ENCODE results near the gene TRAK1.

Gene TRAK1

GRCh38 chr3:42162462-42162861 is 71.3 kb downstream of the TRAK1 start:
- H3K27me3 ChIP-seq (ENCODE audit: control insufficient read depth in 1 of 2, insufficient read depth in 2 of 2, low read length in 2 of 2): no peaks in the 10 kb centered on the region
- peaks cover 20% of the 10 kb centered on the region for H3K4me1 ChIP-seq (ENCODE audit: insufficient read depth, low read length)
- H3K9me3 ChIP-seq (ENCODE audit: low read length): no peaks in the 10 kb centered on the region
- no peak overlapping the region for H3K27ac ChIP-seq (ENCODE audit: low read depth, low read length)
- no peaks in the 10 kb centered on the region for H3K36me3 ChIP-seq (ENCODE audit: insufficient read depth, low read length)
- H3K9ac ChIP-seq (ENCODE audit: low read length): no peak overlapping the region
- H3K4me3 ChIP-seq (ENCODE audit: low read depth in 1 of 2, low read length in 2 of 2): no peak overlapping the region

- Histone ChIP-seq H3K27me3 (ENCODE audit: control insufficient read depth in 1 of 2, insufficient read depth in 2 of 2, low read length in 2 of 2) (no peaks in the 10 kb centered on the region), H3K4me3 (ENCODE audit: low read depth in 1 of 2, low read length in 2 of 2) (no peak overlapping the region), H3K27ac (ENCODE audit: low read depth, low read length) (no peak overlapping the region), H3K9ac (ENCODE audit: low read length) (no peak overlapping the region), H3K9me3 (ENCODE audit: low read length) (no peaks in the 10 kb centered on the region), H3K4me1 (ENCODE audit: insufficient read depth, low read length) (peaks cover 20% of the 10 kb centered on the region), H3K36me3 (ENCODE audit: insufficient read depth, low read length) (no peaks in the 10 kb centered on the region)
These were observed 72.6 kb downstream of the TRAK1 start for GRCh38 chr3:42163622-42164244.

DNA sequence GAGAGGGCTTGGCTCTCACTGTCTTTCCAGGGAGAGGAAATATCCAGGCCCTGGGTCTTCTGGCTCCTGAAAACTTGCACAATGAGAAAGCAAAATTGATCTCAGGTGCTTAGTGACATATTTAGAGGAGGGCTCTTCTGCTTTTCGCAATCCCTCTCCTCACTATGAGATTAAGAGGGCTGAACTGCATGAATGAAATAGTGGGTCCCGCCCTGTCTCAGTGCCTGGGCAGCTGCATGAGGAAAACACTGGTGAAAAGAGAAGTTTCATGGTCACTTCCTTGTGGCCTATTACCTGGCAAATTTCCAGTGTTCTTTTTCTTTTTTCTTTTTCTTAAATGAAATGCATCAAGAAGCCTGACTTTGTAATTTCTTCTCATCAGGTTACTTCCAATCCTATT is 73.5 kb downstream of the TRAK1 start:
- no peaks in the 10 kb centered on the region for H3K9me3 ChIP-seq (ENCODE audit: low read length)
- no peak overlapping the region for H3K9ac ChIP-seq (ENCODE audit: low read length)
- no peaks in the 10 kb centered on the region for H3K27me3 ChIP-seq (ENCODE audit: control insufficient read depth in 1 of 2, insufficient read depth in 2 of 2, low read length in 2 of 2)
- H3K4me1 ChIP-seq (ENCODE audit: insufficient read depth, low read length): peaks cover 18% of the 10 kb centered on the region
- H3K27ac ChIP-seq (ENCODE audit: low read depth, low read length): no peak overlapping the region
- H3K36me3 ChIP-seq (ENCODE audit: insufficient read depth, low read length): no peaks in the 10 kb centered on the region
- H3K4me3 ChIP-seq (ENCODE audit: low read depth in 1 of 2, low read length in 2 of 2): no peak overlapping the region

GRCh38 chr3:42165211-42165610 is 74.1 kb downstream of the TRAK1 start:
- Histone ChIP-seq H3K4me3 (ENCODE audit: low read depth in 1 of 2, low read length in 2 of 2) (no peak overlapping the region), H3K9ac (ENCODE audit: low read length) (no peak overlapping the region), H3K4me1 (ENCODE audit: insufficient read depth, low read length) (peaks cover 14% of the 10 kb centered on the region), H3K9me3 (ENCODE audit: low read length) (no peaks in the 10 kb centered on the region), H3K36me3 (ENCODE audit: insufficient read depth, low read length) (no peaks in the 10 kb centered on the region), H3K27ac (ENCODE audit: low read depth, low read length) (no peak overlapping the region), H3K27me3 (ENCODE audit: control insufficient read depth in 1 of 2, insufficient read depth in 2 of 2, low read length in 2 of 2) (no peaks in the 10 kb centered on the region)

DNA sequence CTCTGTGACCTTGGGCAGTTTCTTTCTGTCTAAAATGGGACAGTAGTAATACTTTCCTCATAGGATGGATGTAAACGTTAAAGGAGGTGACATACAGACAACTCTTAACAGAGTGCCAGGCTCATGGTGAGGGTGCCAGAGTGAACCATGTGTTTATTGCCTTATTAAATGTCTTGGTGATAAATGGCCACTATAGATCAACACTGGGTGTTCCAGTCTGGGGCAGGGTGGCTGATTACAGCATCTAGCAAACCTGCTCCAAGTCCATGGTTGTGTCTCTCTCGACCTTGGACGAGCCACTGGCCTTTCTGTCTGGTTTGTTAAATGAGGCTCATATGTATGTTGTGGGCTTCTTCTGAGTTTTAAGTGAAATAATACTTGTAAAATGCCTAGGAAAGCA is 75.1 kb downstream of the TRAK1 start:
- H3K4me3 ChIP-seq (ENCODE audit: low read depth in 1 of 2, low read length in 2 of 2): no peak overlapping the region
- H3K27ac ChIP-seq (ENCODE audit: low read depth, low read length): no peak overlapping the region
- H3K9ac ChIP-seq (ENCODE audit: low read length): no peak overlapping the region
- H3K36me3 ChIP-seq (ENCODE audit: insufficient read depth, low read length): no peaks in the 10 kb centered on the region
- H3K27me3 ChIP-seq (ENCODE audit: control insufficient read depth in 1 of 2, insufficient read depth in 2 of 2, low read length in 2 of 2): no peaks in the 10 kb centered on the region
- H3K9me3 ChIP-seq (ENCODE audit: low read length): no peaks in the 10 kb centered on the region
- peaks cover 8% of the 10 kb centered on the region for H3K4me1 ChIP-seq (ENCODE audit: insufficient read depth, low read length)

- H3K9me3 ChIP-seq (ENCODE audit: low read length): no peaks in the 10 kb centered on the region
- H3K27me3 ChIP-seq (ENCODE audit: control insufficient read depth in 1 of 2, insufficient read depth in 2 of 2, low read length in 2 of 2): no peaks in the 10 kb centered on the region
- H3K36me3 ChIP-seq (ENCODE audit: insufficient read depth, low read length): no peaks in the 10 kb centered on the region
- H3K27ac ChIP-seq (ENCODE audit: low read depth, low read length): no peak overlapping the region
- no peak overlapping the region for H3K9ac ChIP-seq (ENCODE audit: low read length)
- no peak overlapping the region for H3K4me3 ChIP-seq (ENCODE audit: low read depth in 1 of 2, low read length in 2 of 2)
- H3K4me1 ChIP-seq (ENCODE audit: insufficient read depth, low read length): peaks cover 14% of the 10 kb centered on the region
These were observed 75.6 kb downstream of the TRAK1 start for GRCh38 chr3:42166662-42167300.

- H3K4me1 ChIP-seq (ENCODE audit: insufficient read depth, low read length): peaks cover 17% of the 10 kb centered on the region
- no peaks in the 10 kb centered on the region for H3K36me3 ChIP-seq (ENCODE audit: insufficient read depth, low read length)
- no peak overlapping the region for H3K4me3 ChIP-seq (ENCODE audit: low read depth in 1 of 2, low read length in 2 of 2)
- no peaks in the 10 kb centered on the region for H3K27me3 ChIP-seq (ENCODE audit: control insufficient read depth in 1 of 2, insufficient read depth in 2 of 2, low read length in 2 of 2)
- no peak overlapping the region for H3K9ac ChIP-seq (ENCODE audit: low read length)
- H3K27ac ChIP-seq (ENCODE audit: low read depth, low read length): no peak overlapping the region
- H3K9me3 ChIP-seq (ENCODE audit: low read length): no peaks in the 10 kb centered on the region
These were observed 78.5 kb downstream of the TRAK1 start for GRCh38 chr3:42169579-42170120.

DNA sequence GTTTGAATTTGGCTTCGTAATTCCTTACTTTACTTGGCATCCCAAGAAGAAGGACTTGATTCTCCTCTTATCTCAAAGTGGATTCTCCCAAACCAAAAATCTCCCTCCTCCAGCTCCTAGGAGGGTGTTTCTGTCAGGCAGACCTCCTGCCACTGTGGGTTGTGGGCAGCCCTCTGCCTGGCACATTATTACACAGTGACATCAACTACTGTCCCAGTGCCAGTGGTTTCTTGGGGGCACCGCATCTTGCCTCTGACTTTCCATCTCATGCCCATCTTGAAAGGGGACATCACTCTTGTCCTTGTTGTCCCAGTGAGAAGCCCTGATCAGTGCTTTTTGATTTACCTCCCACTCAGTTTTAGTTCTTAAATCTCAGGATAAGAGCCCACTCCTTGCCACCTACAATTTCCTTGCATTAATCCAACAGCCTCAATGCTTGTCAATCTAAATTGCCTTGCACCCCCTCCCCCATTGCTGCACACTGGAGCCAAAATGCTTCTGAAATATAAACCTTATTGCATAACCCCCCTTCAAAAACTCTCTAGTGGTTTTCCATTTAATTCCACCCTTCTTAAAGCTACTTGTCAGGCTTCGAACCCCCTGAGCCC is 81.0 kb downstream of the TRAK1 start:
- Histone ChIP-seq H3K4me3 (ENCODE audit: low read depth in 1 of 2, low read length in 2 of 2) (no peak overlapping the region), H3K9me3 (ENCODE audit: low read length) (no peaks in the 10 kb centered on the region), H3K27ac (ENCODE audit: low read depth, low read length) (no peak overlapping the region), H3K36me3 (ENCODE audit: insufficient read depth, low read length) (no peaks in the 10 kb centered on the region), H3K27me3 (ENCODE audit: control insufficient read depth in 1 of 2, insufficient read depth in 2 of 2, low read length in 2 of 2) (no peaks in the 10 kb centered on the region), H3K9ac (ENCODE audit: low read length) (no peak overlapping the region), H3K4me1 (ENCODE audit: insufficient read depth, low read length) (peaks cover 16% of the 10 kb centered on the region)

DNA sequence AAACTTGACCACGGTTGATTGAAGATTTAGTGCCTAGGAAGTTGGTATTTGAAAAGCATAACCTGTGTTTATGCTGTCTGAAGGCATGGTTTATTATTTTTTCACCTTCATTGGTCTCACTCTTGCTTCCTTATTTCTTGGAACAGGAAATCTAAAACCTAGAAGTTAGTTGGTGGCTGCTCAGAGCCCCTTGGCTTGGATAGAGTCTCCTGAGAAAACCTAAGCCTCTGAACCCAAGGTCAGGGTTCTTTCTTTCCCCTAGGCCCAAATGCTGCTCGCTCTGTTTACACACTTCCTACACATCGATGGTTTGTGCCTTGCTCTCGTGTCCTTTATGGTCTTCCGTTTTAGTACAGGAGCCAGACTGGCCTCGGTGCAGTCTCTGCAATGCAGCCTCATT is 82.2 kb downstream of the TRAK1 start:
- Histone ChIP-seq H3K27ac (ENCODE audit: low read depth, low read length) (no peak overlapping the region), H3K9me3 (ENCODE audit: low read length) (no peaks in the 10 kb centered on the region), H3K9ac (ENCODE audit: low read length) (no peak overlapping the region), H3K27me3 (ENCODE audit: control insufficient read depth in 1 of 2, insufficient read depth in 2 of 2, low read length in 2 of 2) (no peaks in the 10 kb centered on the region), H3K4me3 (ENCODE audit: low read depth in 1 of 2, low read length in 2 of 2) (no peak overlapping the region), H3K36me3 (ENCODE audit: insufficient read depth, low read length) (peaks cover 5% of the 10 kb centered on the region), H3K4me1 (ENCODE audit: insufficient read depth, low read length) (peaks cover 16% of the 10 kb centered on the region)

GRCh38 chr3:42174679-42175385 is 83.7 kb downstream of the TRAK1 start:
- no peaks in the 10 kb centered on the region for H3K9me3 ChIP-seq (ENCODE audit: low read length)
- H3K4me1 ChIP-seq (ENCODE audit: insufficient read depth, low read length): peaks cover 30% of the 10 kb centered on the region
- no peak overlapping the region for H3K4me3 ChIP-seq (ENCODE audit: low read depth in 1 of 2, low read length in 2 of 2)
- H3K36me3 ChIP-seq (ENCODE audit: insufficient read depth, low read length): peaks cover 6% of the 10 kb centered on the region
- H3K27me3 ChIP-seq (ENCODE audit: control insufficient read depth in 1 of 2, insufficient read depth in 2 of 2, low read length in 2 of 2): no peaks in the 10 kb centered on the region
- no peak overlapping the region for H3K9ac ChIP-seq (ENCODE audit: low read length)
- no peak overlapping the region for H3K27ac ChIP-seq (ENCODE audit: low read depth, low read length)

DNA sequence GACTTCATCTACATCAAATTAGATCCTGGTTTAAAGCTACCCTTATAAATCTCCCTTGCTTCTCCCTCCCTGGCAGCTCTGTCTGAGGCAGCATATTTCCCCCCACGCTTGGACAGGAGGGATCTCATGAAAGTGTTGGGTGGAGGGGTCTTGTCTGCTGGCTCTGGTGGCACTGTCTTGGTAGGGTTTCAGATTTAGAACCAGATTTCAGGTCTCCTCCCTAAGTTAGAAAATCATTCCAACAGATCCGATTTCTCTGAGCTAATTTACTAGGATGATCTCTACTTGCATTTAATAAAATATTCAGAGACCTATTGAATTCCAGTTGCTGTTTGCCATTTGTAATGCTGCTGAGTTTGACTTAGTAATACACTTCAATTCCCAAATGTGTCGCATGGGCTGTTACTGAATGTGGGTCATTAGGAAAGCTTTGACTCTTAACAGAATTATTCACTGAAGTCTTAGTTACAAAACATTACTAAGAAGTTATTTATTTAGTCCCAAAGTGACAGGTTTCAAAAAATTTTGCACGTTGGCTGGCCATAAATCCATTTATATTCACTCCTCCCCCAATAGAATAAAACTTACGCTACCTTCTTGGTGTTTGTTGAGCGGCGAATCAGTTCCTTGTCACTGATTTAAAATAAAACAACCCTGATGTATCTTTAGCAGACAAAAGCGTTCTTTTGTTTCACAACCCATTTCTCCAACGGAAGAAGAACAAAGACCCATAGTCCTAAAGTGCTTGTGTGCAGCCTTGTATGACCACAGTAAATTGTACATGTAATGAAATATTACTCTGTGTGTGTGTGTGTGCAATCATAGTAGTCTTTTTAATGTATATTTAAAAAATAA is 84.5 kb downstream of the TRAK1 start:
- no peaks in the 10 kb centered on the region for H3K9me3 ChIP-seq (ENCODE audit: low read length)
- no peak overlapping the region for H3K27ac ChIP-seq (ENCODE audit: low read depth, low read length)
- H3K4me3 ChIP-seq (ENCODE audit: low read depth in 1 of 2, low read length in 2 of 2): no peak overlapping the region
- no peak overlapping the region for H3K9ac ChIP-seq (ENCODE audit: low read length)
- no peaks in the 10 kb centered on the region for H3K27me3 ChIP-seq (ENCODE audit: control insufficient read depth in 1 of 2, insufficient read depth in 2 of 2, low read length in 2 of 2)
- peaks cover 30% of the 10 kb centered on the region for H3K4me1 ChIP-seq (ENCODE audit: insufficient read depth, low read length)
- H3K36me3 ChIP-seq (ENCODE audit: insufficient read depth, low read length): peaks cover 6% of the 10 kb centered on the region
